ENCODE data around the gene RBM18. TPM values are rescaled to one million over a fixed set of nuclear protein-coding genes. Genes with fewer than 3 reads are reported as not detected.
A peak's percentile ranks its signal among the peaks of the same experiment; 100 is the strongest.

RBM18 gene
- total RNA-seq, 1 donor from 2014 or later: 25.7 TPM

DNA sequence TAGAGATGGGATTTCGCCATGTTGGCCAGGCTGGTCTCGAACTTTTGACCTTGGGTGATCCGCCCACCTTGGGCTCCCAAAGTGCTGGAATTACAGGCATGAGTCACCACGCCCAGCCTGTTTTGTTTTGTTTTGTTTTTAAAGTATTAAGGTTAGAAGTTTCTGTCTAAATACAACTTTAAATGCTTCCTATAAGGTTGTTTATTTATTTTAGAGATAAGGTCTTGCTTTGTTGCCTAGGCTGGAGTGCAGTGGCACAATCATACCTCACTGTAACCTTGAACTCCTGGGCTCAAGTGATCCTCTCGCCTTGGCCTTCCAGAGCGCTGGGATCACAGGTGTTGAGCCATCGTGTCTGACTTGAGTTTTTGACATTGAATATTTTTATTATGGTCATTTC lies 11.5 kb upstream of the RBM18 start:
- intact Hi-C loops (cut with micrococcal nuclease): no loop called here
- Mint-ChIP-seq H3K4me1 (peaks cover 5% of the 10 kb centered on the region), H3K9me3 (peaks cover 4% of the 10 kb centered on the region), H3K27me3 (no peaks in the 10 kb centered on the region), H3K4me3 (no peak overlapping the region), H3K36me3 (ENCODE audit: low read depth) (peaks cover 62% of the 10 kb centered on the region), H3K27ac (no peak overlapping the region)
- DNase-seq: no peak

DNA sequence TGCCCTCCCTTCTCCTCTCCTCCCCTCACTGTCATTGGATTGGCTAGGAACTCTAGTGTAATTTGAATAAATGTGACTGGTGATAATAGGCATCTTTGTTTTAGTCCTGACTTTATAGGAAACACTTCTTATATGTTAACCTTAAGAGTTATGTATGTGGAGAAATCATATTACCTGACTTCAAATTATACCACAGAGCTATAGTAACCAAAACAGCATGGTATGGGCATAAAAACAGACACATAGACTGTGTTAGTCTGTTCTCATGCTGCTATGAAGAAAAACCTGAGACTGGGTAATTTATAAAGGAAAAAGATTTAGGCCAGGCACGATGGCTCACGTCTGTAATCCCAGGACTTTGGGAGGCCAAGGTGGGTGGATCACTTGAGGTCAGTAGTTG lies 9.4 kb upstream of the RBM18 start:
- Mint-ChIP-seq H3K4me1 (peaks cover 5% of the 10 kb centered on the region), H3K27ac (no peak overlapping the region), H3K27me3 (no peaks in the 10 kb centered on the region), H3K9me3 (peaks cover 4% of the 10 kb centered on the region), H3K4me3 (no peak overlapping the region), H3K36me3 (ENCODE audit: low read depth) (peaks cover 60% of the 10 kb centered on the region)
- intact Hi-C loops (cut with micrococcal nuclease): no loop called here
- no peak for DNase-seq

DNA sequence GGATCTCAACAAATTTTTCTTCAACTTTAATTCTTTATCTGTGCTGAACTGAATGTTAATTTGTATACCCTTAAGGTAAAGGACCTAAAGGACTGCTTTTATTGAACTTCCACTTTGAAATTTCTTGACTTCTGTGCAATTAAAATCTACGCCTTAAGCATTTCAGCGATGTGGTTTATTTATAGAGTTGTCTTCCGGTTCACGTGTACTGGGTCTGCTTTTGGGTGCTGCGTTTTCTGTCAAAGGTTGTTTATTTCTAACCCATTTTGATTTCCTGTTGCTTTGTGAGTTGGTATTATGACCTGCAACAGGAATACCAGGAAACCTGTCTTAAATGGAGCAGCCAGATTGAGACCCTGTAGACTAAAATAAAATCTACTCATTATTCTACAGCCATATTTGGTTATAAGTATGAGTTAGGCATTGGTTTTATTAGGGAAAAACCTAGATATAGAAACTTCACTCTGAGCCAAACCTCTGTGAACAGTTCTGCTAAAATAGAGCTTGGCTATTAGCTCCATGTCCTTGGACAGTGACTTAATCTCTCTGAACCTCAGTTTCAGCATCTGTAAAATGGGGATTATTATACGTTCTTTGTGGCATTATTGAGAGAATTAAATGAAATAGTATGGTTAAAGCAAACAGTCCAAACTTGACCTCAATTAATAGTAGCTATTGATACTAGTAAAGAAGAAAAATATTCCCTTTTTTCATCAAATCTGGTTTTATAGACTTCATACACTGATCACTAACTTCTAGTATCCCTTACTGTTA lies 3.6 kb upstream of the RBM18 start:
- no peak for DNase-seq
- no peaks in the 10 kb centered on the region for H3K27me3 Mint-ChIP-seq
- H3K36me3 Mint-ChIP-seq (ENCODE audit: low read depth): peaks cover 33% of the 10 kb centered on the region
- no peaks in the 10 kb centered on the region for H3K9me3 Mint-ChIP-seq
- no peak overlapping the region for H3K27ac Mint-ChIP-seq
- no peak overlapping the region for H3K4me3 Mint-ChIP-seq
- peaks cover 20% of the 10 kb centered on the region for H3K4me1 Mint-ChIP-seq
- intact Hi-C loops (cut with micrococcal nuclease): no loop called here

DNA sequence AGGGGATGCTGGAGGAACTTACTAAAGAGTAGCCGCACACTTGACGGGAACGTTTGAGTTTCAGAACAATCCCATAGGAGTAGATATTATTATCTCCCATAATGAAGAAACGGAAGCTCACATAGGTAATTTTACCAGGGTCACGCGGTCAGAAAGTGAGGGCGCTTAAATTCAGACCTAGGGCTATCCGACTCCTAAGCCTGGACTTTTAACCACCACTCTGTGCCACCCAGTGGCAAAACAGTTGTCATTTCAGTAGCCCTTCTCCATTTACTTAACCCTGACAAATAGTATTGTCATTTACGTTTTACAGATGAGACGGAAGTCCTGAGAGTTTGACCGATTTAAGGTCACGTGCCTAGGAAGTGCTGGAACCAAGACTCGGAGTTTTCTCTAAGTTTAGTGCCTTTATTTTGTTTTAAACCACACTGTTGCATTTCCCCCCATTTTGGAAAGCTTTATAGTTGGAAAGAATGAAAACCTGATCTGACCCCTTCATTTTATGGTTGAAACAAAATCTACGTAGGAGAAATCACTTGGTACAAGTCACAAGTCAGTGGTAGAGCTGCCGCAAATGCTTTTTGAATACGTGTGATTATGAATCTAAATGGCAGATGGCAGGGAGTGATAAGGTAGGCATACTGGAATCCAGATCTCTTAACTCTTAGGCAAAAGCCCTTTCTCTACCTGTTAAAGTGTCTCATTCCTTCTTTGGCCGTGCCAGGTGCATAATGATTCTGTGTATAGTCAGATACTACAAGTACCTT lies 692 bp upstream of the RBM18 start:
- intact Hi-C loops (cut with micrococcal nuclease): loop anchor here (2.0 kb wide), 1 partner anchor 47 kb away; no protein-coding TSS in a partner anchor

DNA sequence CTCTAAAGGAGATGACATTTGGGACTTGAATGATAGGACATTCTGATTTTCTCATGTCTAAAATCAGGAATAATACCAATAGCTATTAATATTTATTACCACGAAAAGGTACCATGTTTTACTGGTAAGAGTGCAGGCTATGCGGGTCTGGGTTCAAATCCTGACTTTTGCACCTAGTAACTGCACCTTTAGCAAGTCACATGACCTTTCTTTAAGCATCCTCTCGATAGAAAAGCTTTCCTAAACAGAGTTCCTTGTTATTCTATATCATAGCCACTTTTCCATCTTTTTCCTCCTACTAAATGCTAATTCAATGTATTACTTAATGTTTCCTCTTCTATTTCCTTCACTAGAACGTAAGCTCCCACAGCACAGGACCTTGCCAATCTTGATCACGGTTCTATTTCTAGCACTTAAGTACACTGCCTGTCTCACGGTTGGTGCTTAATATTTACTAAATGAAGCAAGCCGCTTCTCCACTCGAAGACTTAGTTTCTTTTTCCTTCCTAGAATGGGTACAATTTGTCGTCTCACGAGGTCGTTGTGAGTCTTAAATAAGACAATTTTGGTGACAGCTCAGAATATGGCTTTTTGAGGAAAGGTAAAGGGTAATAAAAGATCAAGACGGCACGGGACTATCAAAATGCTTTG lies 816 bp downstream of the RBM18 start:
- peaks cover 39% of the 10 kb centered on the region for H3K4me1 Mint-ChIP-seq
- H3K9me3 Mint-ChIP-seq: no peaks in the 10 kb centered on the region
- DNase-seq: no peak
- intact Hi-C loops (cut with micrococcal nuclease): loop anchor here (1.0 to 2.0 kb wide), 2 partner anchors 45 to 105 kb away; partner anchors contain the start of genes MORN5 and NDUFA8
- H3K36me3 Mint-ChIP-seq (ENCODE audit: low read depth): peaks cover 36% of the 10 kb centered on the region
- no peaks in the 10 kb centered on the region for H3K27me3 Mint-ChIP-seq
- H3K27ac Mint-ChIP-seq: peak overlapping the region; percentile 100
- H3K4me3 Mint-ChIP-seq: peak overlapping the region; percentile 98

More for the DNA sequence above, 692 bp upstream of the RBM18 start:
- Mint-ChIP-seq H3K4me1 (peaks cover 39% of the 10 kb centered on the region), H3K9me3 (no peaks in the 10 kb centered on the region), H3K4me3 (peak overlapping the region; percentile 98), H3K27ac (peak overlapping the region; percentile 100), H3K27me3 (no peaks in the 10 kb centered on the region), H3K36me3 (ENCODE audit: low read depth) (peaks cover 24% of the 10 kb centered on the region)
- DNase-seq: peak; percentile 81

DNA sequence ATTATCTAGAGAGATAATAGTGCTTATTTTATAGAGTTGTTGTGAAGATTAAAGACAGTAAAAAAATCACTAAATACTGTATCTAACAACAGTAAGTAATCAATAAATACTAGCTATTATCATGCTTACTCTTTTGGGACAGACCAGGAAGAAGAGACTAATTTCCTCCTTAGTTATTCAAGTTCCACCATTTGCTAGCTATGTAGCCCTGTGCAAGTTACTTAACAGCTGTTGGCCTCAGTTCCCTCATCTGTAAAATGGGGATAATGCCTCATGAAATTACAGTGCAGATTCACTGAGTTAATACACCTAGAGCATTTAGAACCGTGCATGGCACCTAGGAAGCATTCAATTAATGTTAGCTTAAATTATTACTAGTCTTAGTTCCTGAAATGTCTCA lies 2.6 kb downstream of the RBM18 start:
- H3K27ac Mint-ChIP-seq: no peak overlapping the region
- H3K27me3 Mint-ChIP-seq: no peaks in the 10 kb centered on the region
- H3K4me1 Mint-ChIP-seq: peaks cover 37% of the 10 kb centered on the region
- peak overlapping the region; percentile 43 for H3K4me3 Mint-ChIP-seq
- DNase-seq: no peak
- intact Hi-C loops (cut with micrococcal nuclease): no loop called here
- no peaks in the 10 kb centered on the region for H3K9me3 Mint-ChIP-seq
- H3K36me3 Mint-ChIP-seq (ENCODE audit: low read depth): peaks cover 43% of the 10 kb centered on the region

DNA sequence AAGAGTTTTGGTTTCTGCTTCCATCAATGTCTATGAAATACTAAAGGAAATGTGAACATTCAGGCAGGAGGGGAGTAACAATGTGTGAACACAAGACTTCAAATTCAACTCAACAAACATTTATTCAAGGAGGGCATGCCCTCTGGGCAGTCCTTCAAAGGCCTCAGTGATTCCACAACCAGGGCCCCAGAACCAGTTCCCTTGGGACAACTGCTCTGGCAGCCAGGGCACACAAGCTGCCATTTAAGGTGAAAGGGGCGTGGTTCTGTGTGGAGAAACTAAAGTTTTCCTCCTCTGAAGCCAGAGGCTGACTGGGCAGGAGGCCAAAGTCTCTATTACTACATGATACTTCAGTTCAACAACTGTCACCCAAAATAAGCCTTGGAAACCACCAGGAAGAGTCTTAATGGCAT lies 3.2 kb downstream of the RBM18 start:
- H3K27ac Mint-ChIP-seq: no peak overlapping the region
- H3K27me3 Mint-ChIP-seq: no peaks in the 10 kb centered on the region
- H3K4me1 Mint-ChIP-seq: peaks cover 37% of the 10 kb centered on the region
- H3K36me3 Mint-ChIP-seq (ENCODE audit: low read depth): peaks cover 43% of the 10 kb centered on the region
- no peak overlapping the region for H3K4me3 Mint-ChIP-seq
- no peaks in the 10 kb centered on the region for H3K9me3 Mint-ChIP-seq
- intact Hi-C loops (cut with micrococcal nuclease): no loop called here
- DNase-seq: no peak

DNA sequence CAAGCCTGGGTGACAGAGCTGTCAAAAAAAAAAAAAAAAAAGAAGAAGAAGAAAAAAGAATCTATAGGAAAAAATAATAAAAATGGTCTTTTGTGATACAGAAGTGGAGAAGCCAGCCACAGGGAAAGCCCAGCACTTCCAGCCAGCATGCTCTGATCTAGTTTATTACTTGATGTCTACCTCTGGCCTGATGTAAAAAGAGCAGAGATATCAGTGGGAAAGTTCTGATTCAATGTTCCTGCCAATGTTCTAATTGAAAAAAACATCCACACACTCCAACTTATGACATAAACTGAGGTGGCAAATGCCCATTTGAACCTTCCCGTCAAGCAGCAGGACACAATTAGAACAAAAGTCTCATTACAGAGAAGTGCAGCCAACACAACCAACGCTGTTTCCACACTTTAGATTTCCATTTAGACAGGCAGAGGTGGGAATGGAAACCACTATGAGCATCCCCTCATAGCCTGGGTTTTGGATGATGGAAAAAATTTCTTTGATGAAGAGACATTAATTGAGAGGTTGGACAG lies 5.7 kb downstream of the RBM18 start:
- intact Hi-C loops (cut with micrococcal nuclease): no loop called here
- no peak for DNase-seq
- Mint-ChIP-seq H3K36me3 (ENCODE audit: low read depth) (peaks cover 36% of the 10 kb centered on the region), H3K4me1 (peaks cover 25% of the 10 kb centered on the region), H3K27me3 (no peaks in the 10 kb centered on the region), H3K4me3 (no peak overlapping the region), H3K27ac (no peak overlapping the region), H3K9me3 (no peaks in the 10 kb centered on the region)

DNA sequence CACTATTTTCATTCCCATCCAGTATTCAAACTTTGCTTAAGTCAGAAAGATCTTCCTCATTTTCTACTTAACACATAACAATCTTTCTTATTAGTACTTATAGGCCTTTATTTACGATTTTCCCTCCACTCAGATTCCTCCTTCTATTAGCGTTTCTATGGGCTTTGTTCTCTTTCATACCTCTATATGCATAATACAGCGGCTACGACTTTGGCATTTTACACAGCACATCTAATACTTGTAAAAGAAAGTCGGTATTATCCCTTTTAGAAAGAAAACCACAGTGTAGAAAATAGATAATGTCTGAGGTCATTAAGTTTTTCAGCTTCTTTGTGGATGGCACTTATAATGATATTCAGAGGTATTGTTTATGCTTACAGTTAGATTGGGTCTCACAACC lies 8.4 kb downstream of the RBM18 start:
- no peak for DNase-seq
- Mint-ChIP-seq H3K4me1 (peaks cover 3% of the 10 kb centered on the region), H3K36me3 (ENCODE audit: low read depth) (peaks cover 43% of the 10 kb centered on the region), H3K9me3 (no peaks in the 10 kb centered on the region), H3K4me3 (no peak overlapping the region), H3K27me3 (no peaks in the 10 kb centered on the region), H3K27ac (no peak overlapping the region)
- intact Hi-C loops (cut with micrococcal nuclease): no loop called here

DNA sequence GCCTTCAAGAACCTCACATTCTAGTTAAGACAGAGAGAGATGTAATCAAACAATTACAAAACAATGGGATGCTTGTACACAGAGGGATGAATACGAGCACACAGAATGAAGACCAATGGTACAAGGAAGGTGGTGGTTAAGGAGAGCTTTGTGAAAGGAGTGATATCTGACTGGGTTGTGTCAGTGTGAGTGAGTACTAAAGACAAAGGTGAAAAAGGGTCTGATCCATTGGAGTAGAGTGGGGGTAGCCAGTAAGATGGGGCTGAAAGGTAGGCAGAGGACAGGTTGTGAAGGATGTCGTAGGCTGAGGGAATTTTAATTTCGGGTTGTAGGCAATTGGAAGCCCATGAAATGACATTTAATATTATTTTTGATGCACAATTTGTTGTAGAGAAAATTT lies 9.9 kb downstream of the RBM18 start:
- no peak for DNase-seq
- H3K36me3 Mint-ChIP-seq (ENCODE audit: low read depth): peaks cover 40% of the 10 kb centered on the region
- no peaks in the 10 kb centered on the region for H3K9me3 Mint-ChIP-seq
- intact Hi-C loops (cut with micrococcal nuclease): no loop called here
- no peaks in the 10 kb centered on the region for H3K27me3 Mint-ChIP-seq
- no peak overlapping the region for H3K4me3 Mint-ChIP-seq
- no peaks in the 10 kb centered on the region for H3K4me1 Mint-ChIP-seq
- H3K27ac Mint-ChIP-seq: no peak overlapping the region

DNA sequence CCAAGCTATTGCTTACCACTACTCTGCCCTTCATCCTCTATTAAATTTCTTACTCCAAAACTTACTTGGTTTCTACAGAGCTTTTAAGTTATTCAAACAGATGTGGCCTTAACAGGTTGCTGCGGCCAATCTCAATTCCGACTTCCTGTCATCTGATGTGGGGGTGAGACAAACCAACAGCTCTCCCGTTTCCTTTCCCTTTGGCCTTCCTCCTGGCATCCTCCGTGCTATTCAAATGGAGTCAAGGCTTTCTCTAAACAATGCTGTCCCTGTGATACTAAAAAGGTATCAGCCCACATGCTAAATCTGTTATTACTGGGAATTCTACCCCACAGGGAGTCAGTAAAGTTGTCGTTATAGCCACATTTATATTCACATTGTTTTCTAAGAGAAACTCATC lies 11.8 kb downstream of the RBM18 start:
- Mint-ChIP-seq H3K4me3 (no peak overlapping the region), H3K27ac (peak overlapping the region; percentile 61), H3K27me3 (no peaks in the 10 kb centered on the region), H3K9me3 (no peaks in the 10 kb centered on the region), H3K36me3 (ENCODE audit: low read depth) (peaks cover 30% of the 10 kb centered on the region), H3K4me1 (no peaks in the 10 kb centered on the region)
- intact Hi-C loops (cut with micrococcal nuclease): no loop called here
- no peak for DNase-seq

DNA sequence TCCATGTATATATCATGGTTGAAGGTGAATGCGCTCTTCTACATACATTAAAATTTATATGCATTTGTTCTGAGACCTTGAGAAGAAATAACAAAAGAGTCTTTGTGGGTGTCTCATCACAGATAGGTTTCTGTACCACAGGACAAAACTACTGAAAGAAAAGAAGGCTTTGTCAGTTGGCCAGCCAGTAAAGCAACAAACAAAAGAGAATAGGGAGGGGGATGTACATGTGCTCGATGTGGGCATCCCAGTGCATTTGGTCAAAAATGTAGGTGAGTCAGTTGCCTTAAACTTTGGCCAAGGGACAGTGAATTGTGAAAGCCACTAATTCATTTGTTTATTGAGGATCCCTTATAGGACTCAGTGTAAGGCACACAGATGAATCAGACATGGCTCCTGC lies 13.3 kb downstream of the RBM18 start:
- H3K27me3 Mint-ChIP-seq: no peaks in the 10 kb centered on the region
- no peak for DNase-seq
- no peak overlapping the region for H3K27ac Mint-ChIP-seq
- intact Hi-C loops (cut with micrococcal nuclease): no loop called here
- H3K4me3 Mint-ChIP-seq: no peak overlapping the region
- no peaks in the 10 kb centered on the region for H3K4me1 Mint-ChIP-seq
- H3K36me3 Mint-ChIP-seq (ENCODE audit: low read depth): peaks cover 38% of the 10 kb centered on the region
- no peaks in the 10 kb centered on the region for H3K9me3 Mint-ChIP-seq

DNA sequence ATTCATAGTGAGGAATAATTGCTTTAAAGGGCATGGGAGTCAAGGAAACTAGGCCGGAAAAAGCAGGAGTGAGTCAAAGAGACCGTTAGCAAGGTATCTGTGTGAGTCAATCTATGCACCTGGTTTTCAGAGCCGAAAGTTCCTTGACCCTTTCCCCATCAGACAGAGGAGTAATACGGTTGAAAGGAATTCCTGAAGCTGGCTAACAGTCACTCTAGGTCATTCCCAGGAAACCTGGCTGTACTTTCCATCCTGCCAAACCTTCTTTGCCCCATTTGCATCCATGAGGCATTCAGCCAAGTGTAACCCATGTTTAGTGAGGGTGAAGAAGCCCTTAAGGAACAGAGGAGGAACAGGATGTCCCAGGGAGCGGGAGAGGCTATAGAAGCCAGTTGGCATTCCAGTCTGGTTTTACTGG lies 16.2 kb downstream of the RBM18 start:
- Mint-ChIP-seq H3K27me3 (no peaks in the 10 kb centered on the region), H3K4me3 (no peak overlapping the region), H3K36me3 (ENCODE audit: low read depth) (peaks cover 53% of the 10 kb centered on the region), H3K9me3 (no peaks in the 10 kb centered on the region), H3K4me1 (no peaks in the 10 kb centered on the region), H3K27ac (no peak overlapping the region)
- no peak for DNase-seq
- intact Hi-C loops (cut with micrococcal nuclease): loop anchor here (10.0 kb wide), 1 partner anchor 46 kb away; no protein-coding TSS in a partner anchor

DNA sequence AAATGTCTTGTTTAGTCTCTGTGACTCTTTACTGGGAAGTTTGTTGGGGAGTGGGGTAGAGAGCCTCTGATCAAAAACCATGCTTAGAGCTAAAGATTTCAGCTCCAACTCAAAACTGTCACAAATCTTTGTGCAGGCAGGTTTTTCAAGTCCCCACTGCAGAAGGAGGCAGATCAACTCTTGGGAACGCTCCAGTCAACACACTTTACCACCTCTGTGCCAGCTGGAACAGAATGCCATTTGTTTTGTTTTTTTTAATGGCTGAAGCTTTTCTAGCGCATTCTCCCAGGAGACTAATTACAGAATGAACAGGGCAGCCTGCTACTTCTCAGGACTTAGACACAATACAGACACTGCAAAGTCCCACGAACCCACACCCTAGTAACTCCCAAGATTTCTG lies 18.0 kb downstream of the RBM18 start:
- intact Hi-C loops (cut with micrococcal nuclease): loop anchor here (10.0 kb wide), 1 partner anchor 48 kb away; no protein-coding TSS in a partner anchor
- Mint-ChIP-seq H3K4me3 (no peak overlapping the region), H3K36me3 (ENCODE audit: low read depth) (peaks cover 59% of the 10 kb centered on the region), H3K4me1 (no peaks in the 10 kb centered on the region), H3K9me3 (no peaks in the 10 kb centered on the region), H3K27ac (no peak overlapping the region), H3K27me3 (no peaks in the 10 kb centered on the region)
- DNase-seq: no peak
